HEK293T (cell line): ENCODE data around the gene KCNMA1.

ENCODE experiments used
- HDGF ChIP-seq: fragments of 450-650 bp; IDR thresholded peaks from 2 replicates; pipeline ENCODE4 v1.6.1; 2017; ENCODE audit warnings: antibody characterized with exemption, borderline replicate concordance
- SP1 ChIP-seq: fragments of 450-650 bp; IDR thresholded peaks from 2 replicates; pipeline ENCODE4 v1.6.1; 2017
- SUZ12 ChIP-seq: fragments of 450-650 bp; IDR thresholded peaks from 2 replicates; pipeline ENCODE4 v1.6.1; 2016; ENCODE audit warnings: mild to moderate bottlenecking

DNA sequence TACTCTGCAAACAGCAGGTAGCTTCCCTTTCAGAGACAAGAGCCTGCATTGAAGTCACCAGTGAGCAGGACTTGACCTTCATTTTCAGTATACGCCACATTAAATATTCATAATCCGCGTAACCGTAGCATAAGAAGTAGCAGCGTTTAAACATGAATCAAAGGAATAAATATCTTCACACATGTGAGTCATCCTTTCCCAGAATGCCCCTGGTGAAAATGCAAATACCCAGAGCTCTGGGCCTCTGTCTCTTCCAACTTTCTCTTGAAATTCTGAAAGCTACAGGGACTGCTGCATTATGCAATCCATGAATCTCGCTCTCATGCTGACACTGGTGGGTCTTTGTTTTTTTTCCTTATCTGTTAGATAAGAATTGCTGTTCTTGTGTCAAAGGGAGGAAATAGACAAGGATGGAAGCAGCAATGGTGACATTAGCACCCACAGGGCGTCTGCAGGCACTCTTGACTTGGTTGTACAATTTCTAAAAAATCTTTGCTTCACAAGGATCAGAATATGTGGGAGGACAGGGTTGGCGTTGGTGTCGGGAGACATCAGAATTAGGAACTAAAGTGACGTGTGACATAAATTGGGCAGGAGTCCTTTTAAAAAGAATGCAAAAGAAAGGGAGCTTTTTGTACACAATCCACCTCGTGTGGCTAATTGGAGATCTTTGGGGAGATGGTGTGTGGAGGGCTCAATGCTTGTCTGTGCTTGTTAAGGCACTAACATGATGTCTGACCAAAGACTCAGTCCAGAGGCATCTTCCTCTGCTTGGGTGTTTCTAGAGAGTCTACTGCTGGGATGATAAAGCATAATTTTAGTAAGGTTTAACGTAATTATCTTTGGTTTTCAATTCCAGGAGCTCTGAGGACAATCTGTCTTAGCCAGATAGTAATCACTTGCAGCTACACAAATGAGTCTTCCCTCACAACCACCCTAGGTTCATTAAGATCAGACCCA is 390.3 kb downstream of the KCNMA1 start:
- TF ChIP-seq HDGF (no peak), SP1 (no peak), SUZ12 (no peak)
